A549 treated with RU486 at 1 μM for 4 hours (cell line): Measurements from ENCODE around the gene SLC12A9. TPM values are rescaled to one million over a fixed set of nuclear protein-coding genes. Genes with fewer than 3 reads are reported as not detected.

Source experiments
- total RNA-seq: library from RNA; stranded (reverse); fragments of 200-300 nt; extraction: Qiagen RNA extraction; gene quantifications from 5 replicates; pipeline ENCODE4 v1.2.3, GENCODE V29; 2022; ENCODE audit warnings: low read depth

Gene SLC12A9, protein sequence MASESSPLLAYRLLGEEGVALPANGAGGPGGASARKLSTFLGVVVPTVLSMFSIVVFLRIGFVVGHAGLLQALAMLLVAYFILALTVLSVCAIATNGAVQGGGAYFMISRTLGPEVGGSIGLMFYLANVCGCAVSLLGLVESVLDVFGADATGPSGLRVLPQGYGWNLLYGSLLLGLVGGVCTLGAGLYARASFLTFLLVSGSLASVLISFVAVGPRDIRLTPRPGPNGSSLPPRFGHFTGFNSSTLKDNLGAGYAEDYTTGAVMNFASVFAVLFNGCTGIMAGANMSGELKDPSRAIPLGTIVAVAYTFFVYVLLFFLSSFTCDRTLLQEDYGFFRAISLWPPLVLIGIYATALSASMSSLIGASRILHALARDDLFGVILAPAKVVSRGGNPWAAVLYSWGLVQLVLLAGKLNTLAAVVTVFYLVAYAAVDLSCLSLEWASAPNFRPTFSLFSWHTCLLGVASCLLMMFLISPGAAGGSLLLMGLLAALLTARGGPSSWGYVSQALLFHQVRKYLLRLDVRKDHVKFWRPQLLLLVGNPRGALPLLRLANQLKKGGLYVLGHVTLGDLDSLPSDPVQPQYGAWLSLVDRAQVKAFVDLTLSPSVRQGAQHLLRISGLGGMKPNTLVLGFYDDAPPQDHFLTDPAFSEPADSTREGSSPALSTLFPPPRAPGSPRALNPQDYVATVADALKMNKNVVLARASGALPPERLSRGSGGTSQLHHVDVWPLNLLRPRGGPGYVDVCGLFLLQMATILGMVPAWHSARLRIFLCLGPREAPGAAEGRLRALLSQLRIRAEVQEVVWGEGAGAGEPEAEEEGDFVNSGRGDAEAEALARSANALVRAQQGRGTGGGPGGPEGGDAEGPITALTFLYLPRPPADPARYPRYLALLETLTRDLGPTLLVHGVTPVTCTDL
- 11.0 to 15.9 TPM (median 13.4 TPM) in 5 replicates for total RNA-seq

DNA sequence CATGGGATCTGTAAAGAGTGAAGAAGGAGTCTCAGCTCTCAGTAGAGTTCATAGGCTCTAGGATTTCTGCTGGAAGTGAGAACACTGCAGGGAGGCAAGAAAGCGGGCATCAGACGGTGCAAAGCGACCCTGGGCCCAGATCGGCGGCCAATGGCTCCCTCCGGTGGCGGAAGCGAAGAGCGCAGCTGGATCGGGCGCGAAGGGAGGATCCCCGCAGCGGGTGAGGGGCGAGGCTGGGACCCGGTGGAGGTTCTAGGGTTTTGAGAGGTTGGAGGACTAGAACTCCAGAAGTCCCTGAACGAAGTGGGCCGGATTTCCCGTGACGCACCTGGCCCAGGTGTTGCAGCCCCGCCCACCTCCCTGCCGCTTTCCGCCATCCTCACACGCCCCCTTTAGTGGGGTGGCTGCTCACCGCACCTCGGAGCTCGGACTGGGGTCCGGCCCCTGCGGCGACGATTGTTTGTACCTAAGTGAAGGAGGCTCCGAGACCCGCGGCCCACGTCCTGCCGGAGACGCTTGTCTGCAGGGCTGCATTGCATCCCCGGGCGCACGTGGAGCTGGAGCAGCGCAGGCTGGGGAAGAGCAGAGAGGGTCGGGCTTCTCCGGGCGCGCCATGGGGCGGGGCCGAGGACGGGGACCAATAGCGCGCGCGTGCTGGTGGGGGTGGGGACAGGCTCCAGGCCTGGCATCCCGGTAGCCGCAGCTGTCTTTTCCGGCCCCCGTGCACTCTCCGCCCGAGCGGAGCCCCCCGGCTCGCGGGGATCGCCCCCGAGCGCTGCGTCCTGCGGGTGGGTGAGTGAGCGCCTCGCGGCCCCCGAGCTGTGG is at the start of gene SLC12A9:
Gene SLC12A9, plus strand, starts transcription at position 666 of the 825 bp plus-strand sequence. CDS start 1,485 bp downstream, outside the sequence.

DNA sequence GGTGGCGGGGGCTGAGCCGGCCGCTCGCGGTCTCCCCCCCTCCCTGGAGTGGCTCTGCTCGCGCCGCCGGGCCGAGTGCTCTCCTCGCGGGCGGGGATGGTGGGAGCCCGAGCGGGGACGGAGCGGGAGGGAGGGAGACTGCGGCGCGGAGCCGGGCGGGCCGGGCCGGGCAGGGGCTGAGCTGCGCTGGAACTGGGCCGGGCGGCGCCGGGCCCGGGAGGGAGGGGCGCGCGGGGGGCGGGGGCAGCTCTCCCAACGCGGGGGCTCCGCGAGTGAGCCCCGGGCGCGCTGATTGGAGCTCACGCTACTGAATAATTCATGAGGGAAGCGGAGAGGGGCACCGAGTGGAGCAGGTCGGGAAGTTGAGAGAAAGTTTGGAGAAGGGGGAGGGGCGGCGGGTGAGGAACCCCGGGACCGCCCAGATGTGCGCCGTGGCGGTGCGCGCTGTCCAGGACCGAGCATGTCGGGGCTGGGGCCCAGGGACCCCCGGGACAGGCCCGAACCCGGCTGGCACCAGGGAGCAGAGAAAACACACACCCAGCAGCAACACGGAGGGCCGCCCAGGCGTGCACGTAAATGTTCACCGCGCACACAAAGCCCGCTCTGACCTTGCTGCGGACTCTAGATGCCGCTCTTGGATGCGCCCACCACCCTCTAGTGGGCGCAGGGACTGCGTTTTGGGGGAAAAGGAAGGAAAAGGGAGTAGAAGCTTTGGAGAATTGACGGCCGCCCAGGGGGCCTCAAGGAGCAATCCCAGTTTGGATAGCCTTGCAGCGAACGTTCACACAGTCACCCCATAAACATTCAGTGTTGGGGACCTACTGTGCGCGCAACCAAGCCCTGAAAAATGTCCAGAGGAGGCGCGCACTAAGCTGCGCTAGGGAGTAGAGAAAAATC is 24.9 kb upstream of the SLC12A9 start, which contains the start of gene EPHB4:
Gene EPHB4, minus strand, starts transcription at position 194 of the 897 bp plus-strand sequence. CDS start 493 bp downstream, outside the sequence.

GRCh38 chr7:100867040-100867775 is 14.7 kb downstream of the SLC12A9 start, which contains the start of gene TRIP6:
TSS of gene TRIP6 (plus strand) at chr7:100867387. CDS start at chr7:100867498, 111 bp downstream.

DNA sequence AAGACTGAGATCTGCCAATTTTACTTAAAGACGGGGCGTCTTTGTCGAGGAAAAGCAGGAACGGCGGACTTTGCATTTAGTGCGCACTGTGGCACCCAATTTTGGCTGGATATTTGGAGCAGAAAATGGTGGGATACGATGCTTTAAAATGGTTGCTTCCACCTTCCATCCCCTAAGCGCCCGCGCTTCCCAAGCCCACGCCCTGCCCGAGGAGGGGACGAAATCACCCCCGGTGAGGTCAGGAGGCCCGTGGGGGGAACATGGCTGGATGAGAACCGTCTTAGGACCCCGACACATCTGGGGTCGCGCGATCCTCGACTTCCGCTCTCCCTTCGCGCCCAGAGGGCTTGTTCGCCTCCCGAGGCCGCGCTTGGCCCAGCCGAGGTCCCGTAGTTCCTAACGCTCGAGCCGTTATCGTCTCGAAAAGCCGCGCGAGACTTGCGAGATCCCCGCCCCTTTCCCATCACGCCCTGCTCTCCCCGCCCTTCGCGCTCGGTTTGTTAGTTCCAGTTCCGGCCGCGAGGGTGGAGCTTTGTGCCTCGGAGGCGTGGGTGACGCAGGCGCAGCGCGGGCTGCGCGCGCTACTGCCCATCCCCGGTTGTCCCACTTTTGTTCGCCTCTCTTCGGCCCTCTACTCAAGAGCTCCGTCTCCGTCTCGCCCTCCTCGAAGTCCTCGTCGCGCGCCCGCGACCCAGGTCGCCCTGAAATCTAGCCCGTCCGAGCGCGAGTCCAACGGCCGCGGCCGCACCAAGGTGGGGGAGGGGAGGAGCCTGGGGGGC is 22.3 kb downstream of the SLC12A9 start, which contains the start of gene SRRT:
Gene SRRT, plus strand, starts transcription at position 527 of the 779 bp plus-strand sequence. CDS start 488 bp downstream, outside the sequence.

GRCh38 chr7:100888988-100889750 is 36.7 kb downstream of the SLC12A9 start, which contains the start of gene UFSP1:
TSS of gene UFSP1 (minus strand) at chr7:100889715. CDS start at chr7:100889271, 444 bp downstream.

DNA sequence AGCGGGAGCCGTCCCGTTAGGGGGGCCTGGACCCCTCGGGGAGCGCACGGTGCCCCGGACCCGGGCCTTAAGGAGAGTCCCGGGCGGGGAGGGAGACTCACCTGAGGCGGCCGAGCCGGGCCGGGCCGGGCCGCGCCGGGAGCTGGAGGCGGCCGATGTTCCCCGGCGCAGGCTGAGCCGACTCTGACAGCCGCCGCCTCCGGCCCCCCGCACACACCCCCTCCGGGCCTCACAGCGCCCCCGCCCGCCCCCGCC is 43.1 kb downstream of the SLC12A9 start, which contains the start of gene ACHE:
Gene ACHE, minus strand, starts transcription at position 188 of the 255 bp plus-strand sequence. CDS start 1,656 bp downstream, outside the sequence.

Other genes with a start within 250 kb of the SLC12A9 start
- gene MOSPD3, start 240.2 kb upstream of the SLC12A9 start, total RNA-seq, result 14.6 to 22.8 TPM (median 18.4 TPM) in 5 replicates
- 2.0 to 3.3 TPM (median 3.0 TPM) in 5 replicates for gene TFR2, start 211.2 kb upstream of the SLC12A9 start, total RNA-seq
- gene ACTL6B, start 196.3 kb upstream of the SLC12A9 start, total RNA-seq, result not detected in 5 replicates
- 163 to 268 TPM (median 240 TPM) in 5 replicates for gene GNB2, start 179.0 kb upstream of the SLC12A9 start, total RNA-seq
- 13.1 to 21.3 TPM (median 18.9 TPM) in 5 replicates for gene GIGYF1, start 158.5 kb upstream of the SLC12A9 start, total RNA-seq
- gene POP7, start 146.6 kb upstream of the SLC12A9 start, total RNA-seq, result 77.8 to 102 TPM (median 101 TPM) in 5 replicates
- 0.07 to 0.23 TPM in 2 of 5 replicates, not detected in the others for gene EPO, start 132.2 kb upstream of the SLC12A9 start, total RNA-seq
- gene ZAN, start 119.1 kb upstream of the SLC12A9 start, total RNA-seq, result not detected in 5 replicates
- gene EPHB4, start 25.2 kb upstream of the SLC12A9 start, total RNA-seq, result 36.4 to 45.6 TPM (median 43.7 TPM) in 5 replicates
- 40.0 to 57.6 TPM (median 56.1 TPM) in 5 replicates for gene TRIP6, start 14.7 kb downstream of the SLC12A9 start, total RNA-seq
- gene SRRT, start 22.4 kb downstream of the SLC12A9 start, total RNA-seq, result 117 to 160 TPM (median 136 TPM) in 5 replicates
- 3.5 to 7.4 TPM (median 5.7 TPM) in 5 replicates for gene UFSP1, start 37.0 kb downstream of the SLC12A9 start, total RNA-seq
- gene ACHE, start 43.2 kb downstream of the SLC12A9 start, total RNA-seq, result 1.4 to 2.5 TPM (median 2.2 TPM) in 5 replicates
- 10.0 to 17.6 TPM (median 16.9 TPM) in 5 replicates for gene MUC3A, start 96.8 kb downstream of the SLC12A9 start, total RNA-seq
- 11.2 to 21.5 TPM (median 18.6 TPM) in 5 replicates for gene MUC12, start 116.9 kb downstream of the SLC12A9 start, total RNA-seq
- gene MUC17, start 167.4 kb downstream of the SLC12A9 start, total RNA-seq, result 0.02 to 0.29 TPM (median 0.21 TPM) in 5 replicates
- gene TRIM56, start 232.8 kb downstream of the SLC12A9 start, total RNA-seq, result 8.8 to 12.1 TPM (median 10.8 TPM) in 5 replicates